Activated T-cell treated with anti-CD3 and anti-CD28 coated beads, Interleukin-2, amount 50 U/mL, for 24 hours (primary cell): ENCODE data around the gene NR2C2.

Experiments used
- DNase-seq: peaks from one replicate; pipeline ENCODE4 v3.0.0-alpha.2; 2020
- H3K27ac Mint-ChIP-seq: 2 replicates; pipeline ENCODE4 v1.8.0; 2020; ENCODE audit warnings: mild to moderate bottlenecking, mixed read lengths
- H3K27me3 Mint-ChIP-seq: 2 replicates; pipeline ENCODE4 v1.8.0; 2020; ENCODE audit warnings: mixed read lengths
- H3K36me3 Mint-ChIP-seq: 2 replicates; pipeline ENCODE4 v1.8.0; 2020; ENCODE audit warnings: low read depth, mixed read lengths
- H3K4me1 Mint-ChIP-seq: 2 replicates; pipeline ENCODE4 v1.8.0; 2020; ENCODE audit warnings: low read depth, mixed read lengths
- H3K4me3 Mint-ChIP-seq: 2 replicates; pipeline ENCODE4 v1.8.0; 2020; ENCODE audit warnings: mild to moderate bottlenecking, moderate library complexity, mixed read lengths
- H3K9me3 Mint-ChIP-seq: 2 replicates; pipeline ENCODE4 v1.8.0; 2020; ENCODE audit warnings: mixed read lengths

NR2C2 gene

DNA sequence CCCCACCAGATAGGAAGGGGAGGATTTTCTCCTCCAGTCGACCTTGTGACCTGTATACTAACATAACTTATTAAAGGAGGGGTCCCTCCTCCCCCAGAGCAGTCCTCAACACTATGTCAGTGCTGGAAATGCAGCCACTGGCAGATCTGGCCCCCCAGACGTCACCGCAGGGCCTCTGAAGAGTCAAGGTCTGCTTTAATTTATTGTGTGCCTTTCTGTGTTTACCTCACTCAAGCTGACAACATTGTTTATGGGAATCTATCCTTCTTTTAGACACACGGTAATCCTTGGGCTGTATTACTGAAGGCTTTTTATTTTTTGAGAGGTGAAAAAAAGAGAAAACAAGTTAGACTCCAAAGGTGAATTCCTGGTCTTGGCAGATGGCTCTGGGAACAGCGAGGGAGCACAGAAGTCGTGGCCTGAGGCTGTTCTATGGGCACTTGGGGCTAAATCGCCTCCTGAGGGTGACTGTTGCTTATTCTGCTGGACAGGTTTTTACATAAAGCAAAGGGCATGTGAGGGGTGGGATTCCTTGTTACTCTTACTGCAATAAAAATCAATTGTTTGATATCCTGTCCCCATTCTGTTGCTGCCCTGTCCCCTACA lies 13.5 kb upstream of the NR2C2 start:
- Mint-ChIP-seq H3K9me3 (no peaks in the 10 kb centered on the region), H3K27ac (no peak overlapping the region), H3K36me3 (no peaks in the 10 kb centered on the region), H3K4me3 (no peak overlapping the region), H3K4me1 (no peaks in the 10 kb centered on the region), H3K27me3 (no peaks in the 10 kb centered on the region)
- no peak for DNase-seq

DNA sequence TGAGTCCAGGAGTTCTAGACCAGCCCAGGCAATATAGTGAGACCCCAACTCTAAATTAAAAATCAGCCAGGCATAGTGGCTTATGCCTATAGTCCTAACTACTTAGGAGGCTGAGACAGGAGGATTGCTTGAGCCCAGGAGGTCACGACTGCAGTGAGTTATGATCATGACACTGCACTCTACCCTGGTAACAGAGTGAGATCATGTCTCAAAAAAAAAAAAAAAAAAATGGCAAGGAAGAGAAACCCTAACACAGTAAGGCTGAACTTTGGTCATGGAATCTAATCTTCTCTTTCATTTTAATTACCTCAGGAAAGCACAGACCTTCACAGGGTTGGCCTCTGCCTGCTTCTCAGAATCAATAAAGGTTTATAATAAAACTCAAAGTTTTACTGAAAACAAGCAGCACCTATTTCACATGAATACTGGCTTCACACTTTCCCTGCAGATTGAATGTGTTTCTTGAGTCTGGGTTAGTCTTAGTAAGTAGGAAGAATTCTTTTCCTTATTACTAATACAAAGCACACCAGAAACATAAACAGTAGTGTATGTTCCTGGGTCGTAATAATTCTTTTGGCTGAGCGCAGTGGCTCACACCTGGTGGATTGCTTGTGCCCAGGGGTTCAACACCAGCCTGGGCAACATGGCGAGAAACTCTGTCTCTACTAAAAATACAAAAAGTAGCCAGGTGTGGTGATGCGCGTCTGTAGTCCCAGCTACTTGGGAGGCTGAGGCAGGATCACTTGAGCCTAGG lies 11.6 kb upstream of the NR2C2 start:
- no peaks in the 10 kb centered on the region for H3K36me3 Mint-ChIP-seq
- no peak overlapping the region for H3K27ac Mint-ChIP-seq
- H3K4me1 Mint-ChIP-seq = no peaks in the 10 kb centered on the region
- DNase-seq = no peak
- no peaks in the 10 kb centered on the region for H3K27me3 Mint-ChIP-seq
- no peaks in the 10 kb centered on the region for H3K9me3 Mint-ChIP-seq
- no peak overlapping the region for H3K4me3 Mint-ChIP-seq

DNA sequence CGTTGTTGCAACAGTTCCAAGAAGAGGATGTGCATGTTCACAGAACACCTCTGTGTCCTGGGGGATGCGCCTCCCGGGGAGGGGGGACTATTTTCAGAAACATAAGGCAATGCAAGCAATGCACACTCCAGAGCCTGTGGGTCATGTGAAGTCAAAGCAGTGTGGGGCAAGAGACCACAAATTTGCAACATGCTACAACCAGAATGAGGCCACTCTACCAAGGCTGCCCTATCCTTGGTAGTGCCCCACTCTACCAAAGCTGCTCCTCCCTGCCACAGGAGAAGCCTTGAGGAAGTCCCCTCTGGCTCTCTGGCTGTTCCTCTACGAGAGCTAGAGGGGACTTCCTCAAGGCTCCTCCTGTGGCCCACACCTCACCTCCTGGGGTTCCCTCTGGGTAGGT lies 8.4 kb upstream of the NR2C2 start:
- Mint-ChIP-seq H3K9me3 (no peaks in the 10 kb centered on the region), H3K36me3 (peaks cover 16% of the 10 kb centered on the region), H3K4me3 (no peak overlapping the region), H3K4me1 (peaks cover 21% of the 10 kb centered on the region), H3K27me3 (no peaks in the 10 kb centered on the region), H3K27ac (no peak overlapping the region)
- DNase-seq = no peak

DNA sequence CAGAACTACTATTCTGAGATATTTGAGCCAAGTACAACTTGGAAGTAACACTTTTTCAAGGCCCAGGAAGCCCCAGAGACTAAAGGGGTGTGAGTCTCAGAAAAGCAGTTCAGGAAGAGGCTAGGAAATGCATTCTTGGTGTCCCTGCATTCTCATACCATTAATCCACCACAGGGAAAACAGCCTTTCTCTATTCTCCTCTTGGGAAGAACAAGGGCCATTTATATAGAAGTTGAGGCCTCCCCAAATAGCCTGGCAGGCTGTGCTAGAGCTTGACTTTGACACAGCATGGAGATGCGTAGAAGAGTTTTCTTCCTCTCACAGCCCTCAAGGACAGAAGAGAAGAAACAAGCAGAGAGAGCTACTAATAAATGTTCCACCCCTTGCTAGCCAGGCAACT lies 5.5 kb upstream of the NR2C2 start:
- Mint-ChIP-seq H3K9me3 (no peaks in the 10 kb centered on the region), H3K4me1 (peaks cover 40% of the 10 kb centered on the region), H3K27me3 (no peaks in the 10 kb centered on the region), H3K27ac (peak overlapping the region; percentile 47), H3K36me3 (peaks cover 44% of the 10 kb centered on the region), H3K4me3 (no peak overlapping the region)
- no peak for DNase-seq

DNA sequence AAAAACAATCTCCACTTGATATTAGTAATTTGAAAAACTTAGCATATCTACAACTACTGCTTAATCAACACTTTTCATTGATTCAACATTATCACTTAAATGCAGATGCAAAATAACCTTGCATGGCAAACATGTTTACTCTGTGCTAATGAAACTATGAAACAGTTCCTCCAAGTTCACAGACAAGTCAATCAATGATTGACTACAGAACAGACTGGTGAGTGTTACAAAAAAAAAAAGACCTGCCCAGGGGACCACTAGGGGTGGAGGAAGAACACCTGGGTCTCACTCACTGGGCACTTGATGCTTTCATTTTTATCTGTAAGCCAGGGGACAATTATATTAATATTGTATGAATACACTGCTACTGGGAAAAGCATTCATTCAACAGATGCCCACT lies 4.3 kb upstream of the NR2C2 start:
- Mint-ChIP-seq H3K27me3 (no peaks in the 10 kb centered on the region), H3K9me3 (no peaks in the 10 kb centered on the region), H3K4me1 (peaks cover 40% of the 10 kb centered on the region), H3K36me3 (peaks cover 47% of the 10 kb centered on the region), H3K27ac (no peak overlapping the region), H3K4me3 (no peak overlapping the region)
- DNase-seq = no peak

DNA sequence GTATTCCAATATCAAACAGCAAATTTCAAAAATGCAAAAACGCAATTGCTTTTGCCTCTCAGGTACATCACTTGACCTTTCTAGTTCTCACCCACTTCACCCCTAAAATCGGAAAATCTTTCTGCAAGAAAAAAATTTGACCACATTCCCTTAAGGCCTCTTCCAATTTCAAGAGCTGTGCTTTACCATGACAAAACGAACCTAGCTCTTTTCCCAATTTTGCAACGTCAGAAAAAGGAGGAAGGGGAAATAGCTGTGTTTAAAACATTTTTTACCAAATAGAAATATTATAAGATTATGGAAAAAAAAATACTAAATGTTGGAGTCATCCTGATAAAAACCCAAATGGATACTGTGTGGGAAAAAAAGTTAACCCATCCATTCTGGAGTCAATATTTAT lies 1.1 kb upstream of the NR2C2 start:
- no peak for DNase-seq
- no peaks in the 10 kb centered on the region for H3K9me3 Mint-ChIP-seq
- H3K27ac Mint-ChIP-seq = peak overlapping the region; percentile 93
- peaks cover 59% of the 10 kb centered on the region for H3K4me1 Mint-ChIP-seq
- peak overlapping the region; percentile 98 for H3K4me3 Mint-ChIP-seq
- H3K27me3 Mint-ChIP-seq = no peaks in the 10 kb centered on the region
- H3K36me3 Mint-ChIP-seq = peaks cover 70% of the 10 kb centered on the region

DNA sequence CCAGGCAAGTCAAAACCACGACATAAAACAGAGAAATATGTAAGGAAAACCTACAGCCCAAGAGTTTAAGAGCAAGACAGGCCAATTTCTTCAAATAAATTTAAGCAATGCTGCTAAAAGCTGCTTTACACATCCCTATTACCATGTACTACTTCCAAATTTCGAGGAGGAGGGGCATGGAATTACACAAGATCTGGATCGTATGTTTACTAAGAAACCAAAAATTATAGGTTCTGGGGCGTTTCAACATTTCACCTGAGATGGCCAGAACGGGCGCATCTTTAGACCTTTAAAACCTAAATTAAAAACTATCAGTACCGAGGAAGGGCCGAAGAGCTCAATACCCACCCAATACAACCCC lies 664 bp upstream of the NR2C2 start:
- DNase-seq = no peak
- Mint-ChIP-seq H3K9me3 (no peaks in the 10 kb centered on the region), H3K27ac (peak overlapping the region; percentile 93), H3K27me3 (no peaks in the 10 kb centered on the region), H3K4me1 (peaks cover 55% of the 10 kb centered on the region), H3K4me3 (peak overlapping the region; percentile 98), H3K36me3 (peaks cover 74% of the 10 kb centered on the region)

DNA sequence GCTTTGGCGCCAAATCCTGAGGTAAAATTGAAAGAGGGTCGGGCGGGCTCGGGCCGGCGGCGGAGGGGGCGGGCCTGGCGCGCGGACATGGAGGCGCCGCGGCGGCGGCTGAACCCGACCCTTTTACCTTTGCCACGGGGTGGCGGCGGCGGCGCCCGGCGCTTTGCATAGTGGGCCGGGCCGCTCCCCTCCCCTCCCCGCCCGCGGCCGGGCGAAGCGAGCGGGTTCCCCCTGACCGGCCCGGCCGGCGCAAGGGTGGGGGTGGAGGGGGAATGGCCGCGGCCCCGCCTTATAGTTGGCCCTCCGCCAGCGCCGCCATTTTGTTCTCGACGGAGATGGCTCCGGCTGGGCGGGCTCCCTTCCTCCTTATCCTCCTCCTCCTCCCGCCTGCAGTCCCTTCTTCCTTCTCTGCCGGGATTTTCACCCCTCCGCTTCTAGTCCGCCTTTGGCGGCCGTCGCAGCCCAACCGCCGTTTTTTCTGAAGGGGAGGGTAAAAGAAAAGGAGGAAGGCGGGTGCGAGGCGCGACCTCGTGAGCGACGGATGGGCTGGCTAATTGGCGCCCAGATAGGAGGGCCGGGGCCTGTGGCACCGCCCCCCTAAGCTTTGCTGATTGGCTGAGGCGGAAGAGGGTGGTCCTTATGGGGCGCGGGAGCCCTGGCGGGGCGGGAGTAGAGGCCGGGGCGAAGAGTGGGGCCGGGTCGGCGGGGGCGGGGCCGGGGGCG lies 664 bp downstream of the NR2C2 start:
- Mint-ChIP-seq H3K27ac (peak overlapping the region; percentile 100), H3K4me1 (peaks cover 60% of the 10 kb centered on the region), H3K9me3 (no peaks in the 10 kb centered on the region), H3K4me3 (peak overlapping the region; percentile 98), H3K27me3 (no peaks in the 10 kb centered on the region), H3K36me3 (peaks cover 75% of the 10 kb centered on the region)
- peak; percentile 97 for DNase-seq

DNA sequence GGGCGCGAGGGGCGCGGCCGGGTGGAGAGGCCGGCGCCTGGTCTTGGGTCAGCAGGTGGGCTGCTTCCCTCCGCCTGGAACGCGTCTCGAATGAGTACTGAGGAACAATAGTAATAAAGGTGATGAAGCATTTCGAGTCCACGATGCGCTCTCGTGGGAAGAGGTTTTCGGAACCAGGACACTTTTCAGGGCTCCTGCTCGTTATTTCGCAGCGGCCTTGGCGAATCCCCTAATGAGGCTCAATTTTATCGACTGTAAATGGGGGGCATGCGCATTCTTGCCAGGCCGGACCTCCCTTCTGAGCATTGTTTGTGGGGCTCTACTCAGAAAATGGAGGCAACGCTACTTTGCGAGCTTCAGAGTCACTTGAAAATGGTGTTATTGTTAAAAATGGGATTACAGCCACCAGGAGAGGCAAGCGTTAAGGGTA lies 1.2 kb downstream of the NR2C2 start:
- Mint-ChIP-seq H3K27me3 (no peaks in the 10 kb centered on the region), H3K27ac (peak overlapping the region; percentile 84), H3K4me1 (peaks cover 59% of the 10 kb centered on the region), H3K4me3 (peak overlapping the region; percentile 98), H3K9me3 (no peaks in the 10 kb centered on the region), H3K36me3 (peaks cover 71% of the 10 kb centered on the region)
- DNase-seq = no peak

DNA sequence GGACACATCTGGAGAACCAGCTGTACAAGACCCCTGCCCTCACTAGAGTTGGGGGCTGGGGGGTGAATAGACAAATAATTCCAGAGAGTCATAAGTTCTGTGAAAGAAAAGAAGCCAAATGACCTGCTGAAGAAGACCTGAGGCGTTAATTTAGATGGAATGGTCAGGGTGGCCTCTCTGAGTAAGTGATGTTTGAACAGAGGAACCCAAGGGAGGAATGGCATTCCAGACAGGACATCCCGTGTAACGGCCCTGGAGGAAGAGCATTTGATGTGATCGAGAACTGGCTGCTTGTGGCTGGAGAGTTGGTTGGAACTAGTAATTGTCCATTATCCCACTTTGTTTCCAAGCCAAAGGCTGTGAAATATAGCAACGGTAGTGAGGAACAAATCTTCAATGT lies 1.7 kb downstream of the NR2C2 start:
- peaks cover 55% of the 10 kb centered on the region for H3K4me1 Mint-ChIP-seq

DNA sequence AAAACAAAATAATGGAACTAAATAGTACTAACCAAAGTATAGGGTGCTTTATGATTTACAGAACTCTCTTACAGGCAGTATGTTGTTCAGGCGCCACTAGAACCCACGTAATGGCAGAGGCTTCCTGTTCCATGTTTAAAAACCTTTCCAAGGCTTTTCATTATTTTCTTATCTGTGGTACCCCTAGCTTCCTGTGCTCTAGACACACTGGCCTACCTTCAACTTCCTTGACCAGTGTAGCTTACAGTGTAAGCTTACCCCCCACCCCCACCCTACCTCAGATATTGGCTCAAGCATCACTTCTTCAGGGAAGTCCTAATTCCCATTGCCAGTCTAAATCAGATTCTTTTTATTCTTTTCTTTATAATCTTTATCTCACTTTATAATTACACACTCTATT lies 2.9 kb downstream of the NR2C2 start:
- Mint-ChIP-seq H3K27ac (no peak overlapping the region), H3K4me1 (peaks cover 56% of the 10 kb centered on the region), H3K4me3 (peak overlapping the region; percentile 8), H3K36me3 (peaks cover 55% of the 10 kb centered on the region), H3K9me3 (no peaks in the 10 kb centered on the region), H3K27me3 (no peaks in the 10 kb centered on the region)
- no peak for DNase-seq

More for the DNA sequence above, 1.7 kb downstream of the NR2C2 start:
- no peaks in the 10 kb centered on the region for H3K27me3 Mint-ChIP-seq
- peak overlapping the region; percentile 84 for H3K27ac Mint-ChIP-seq
- H3K9me3 Mint-ChIP-seq = no peaks in the 10 kb centered on the region
- DNase-seq = no peak
- H3K4me3 Mint-ChIP-seq = peak overlapping the region; percentile 98
- peaks cover 66% of the 10 kb centered on the region for H3K36me3 Mint-ChIP-seq

DNA sequence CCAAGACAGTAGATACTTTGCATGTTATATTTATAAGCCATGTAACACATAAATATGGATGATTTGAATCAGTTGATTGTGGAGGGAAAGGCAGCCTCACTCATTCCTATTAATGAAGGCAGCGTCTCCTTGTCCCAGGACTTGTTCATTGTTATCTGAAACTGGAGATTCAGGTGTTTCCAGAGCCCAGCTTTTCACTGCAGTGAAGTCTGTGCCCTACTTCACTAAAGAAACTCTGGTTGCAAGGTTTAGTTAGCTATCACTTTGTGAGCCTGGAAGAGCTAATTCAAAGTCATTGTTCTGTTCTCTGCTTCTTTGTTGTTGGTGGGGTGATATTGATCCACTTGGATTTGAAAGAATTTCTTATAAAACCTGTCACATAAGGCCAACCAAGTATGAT lies 9.8 kb downstream of the NR2C2 start:
- Mint-ChIP-seq H3K27ac (no peak overlapping the region), H3K4me1 (peaks cover 68% of the 10 kb centered on the region), H3K4me3 (no peak overlapping the region), H3K9me3 (no peaks in the 10 kb centered on the region), H3K36me3 (peaks cover 52% of the 10 kb centered on the region), H3K27me3 (no peaks in the 10 kb centered on the region)
- DNase-seq = no peak

DNA sequence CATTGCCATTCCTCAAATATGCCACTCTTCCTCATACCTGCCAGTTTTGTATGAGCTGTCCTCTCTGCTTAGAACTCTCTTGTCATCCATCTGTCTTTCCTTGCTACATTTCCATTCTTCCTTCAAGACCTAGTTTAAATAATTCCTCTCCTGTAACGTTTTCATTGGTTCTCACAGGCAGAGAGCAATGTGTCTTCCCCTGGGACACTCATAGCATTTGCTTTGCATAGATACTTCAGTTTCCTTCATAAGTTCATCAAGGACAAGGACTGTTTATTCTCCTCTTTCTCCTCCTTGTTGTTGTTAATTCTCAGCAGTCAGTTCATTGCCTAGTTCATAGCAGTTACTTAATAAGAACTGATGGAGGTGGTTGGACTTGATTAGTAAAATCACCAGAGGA lies 10.5 kb downstream of the NR2C2 start:
- Mint-ChIP-seq H3K9me3 (no peaks in the 10 kb centered on the region), H3K27me3 (no peaks in the 10 kb centered on the region), H3K4me1 (peaks cover 66% of the 10 kb centered on the region), H3K27ac (no peak overlapping the region), H3K36me3 (peaks cover 56% of the 10 kb centered on the region), H3K4me3 (no peak overlapping the region)
- DNase-seq = no peak

DNA sequence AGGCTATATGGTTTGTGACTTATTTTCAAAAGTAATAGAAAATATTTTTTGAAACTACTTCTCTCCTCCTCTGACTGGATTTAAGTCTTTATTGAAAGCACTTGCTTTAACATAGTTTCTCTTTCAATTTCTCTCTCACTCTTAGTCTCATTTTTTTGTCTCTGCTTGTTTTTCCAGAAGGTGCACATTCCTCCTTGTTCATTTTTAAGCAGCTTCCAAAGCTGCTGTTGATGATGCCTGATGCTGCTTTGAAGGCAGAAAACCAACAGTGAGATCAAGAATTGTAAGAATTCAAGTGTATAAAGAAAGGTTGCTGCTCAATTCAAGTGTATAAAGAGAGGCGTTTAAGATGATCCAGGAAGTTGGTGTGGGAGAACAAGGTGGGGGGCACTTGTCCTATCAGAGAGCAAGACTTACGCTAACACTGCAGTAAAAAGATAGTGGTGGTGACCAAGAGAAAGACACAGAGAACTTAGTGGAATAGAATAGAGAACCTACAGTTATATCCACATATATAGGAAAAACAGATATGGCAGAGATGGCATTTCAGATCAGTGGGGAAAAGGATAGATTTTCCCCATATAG lies 12.1 kb downstream of the NR2C2 start:
- Mint-ChIP-seq H3K9me3 (no peaks in the 10 kb centered on the region), H3K36me3 (peaks cover 59% of the 10 kb centered on the region), H3K27me3 (no peaks in the 10 kb centered on the region), H3K4me3 (peak overlapping the region; percentile 73), H3K27ac (peak overlapping the region; percentile 93), H3K4me1 (peaks cover 61% of the 10 kb centered on the region)
- DNase-seq = no peak

DNA sequence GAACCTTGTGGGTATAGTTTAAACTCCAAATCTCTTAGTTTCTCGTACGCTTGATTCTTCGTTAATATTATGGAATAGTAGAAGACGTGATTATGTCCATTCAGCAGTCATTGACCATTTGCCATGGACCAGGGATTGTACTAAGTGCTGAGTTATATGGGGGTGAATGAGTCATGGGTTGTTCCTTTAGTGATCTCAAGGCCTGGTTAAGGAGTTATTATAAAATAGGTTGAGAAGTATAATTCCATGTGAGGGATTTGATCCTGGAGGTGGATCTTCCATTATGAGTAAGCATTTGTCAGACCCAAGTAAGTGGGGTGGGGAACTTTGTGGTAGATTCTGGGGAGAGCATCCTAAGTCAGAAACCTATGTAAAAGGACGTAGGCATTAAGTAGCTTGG lies 15.4 kb downstream of the NR2C2 start:
- Mint-ChIP-seq H3K4me3 (no peak overlapping the region), H3K27me3 (no peaks in the 10 kb centered on the region), H3K4me1 (peaks cover 33% of the 10 kb centered on the region), H3K9me3 (peaks cover 4% of the 10 kb centered on the region), H3K27ac (no peak overlapping the region), H3K36me3 (peaks cover 74% of the 10 kb centered on the region)
- DNase-seq = no peak
